ENCODE data around the gene TET3. TPM values are rescaled to one million over a fixed set of nuclear protein-coding genes. Genes with fewer than 3 reads are reported as not detected.

TET3 gene
- total RNA-seq, 3 donors from 2014 or later: 7.9 to 13.2 (median 9.8) TPM

- Histone ChIP-seq H3K36me3 (no peaks in the 10 kb centered on the region), H3K4me1 (peaks cover 9 to 44% of the 10 kb centered on the region in 2 donors), H3K27me3 (no peaks in the 10 kb centered on the region), H3K4me3 (peak overlapping the region in 1 of 3 donors; percentile 62), H3K27ac (peak overlapping the region in 1 of 2 donors; percentile 12), H3K9me3 (no peaks in the 10 kb centered on the region)
- no peak for TF ChIP-seq CTCF (IDR thresholded peaks at IDR 0.05)
- no peak for TF ChIP-seq POLR2AphosphoS5 (IDR thresholded peaks at IDR 0.05)
- no peak for TF ChIP-seq POLR2A (IDR thresholded peaks at IDR 0.05)
- intact Hi-C loops (cut with DNase I; ENCODE audit: low total_unique reads): no loop called here
- no peak for DNase-seq (ENCODE audit: low spot score in 2 of 2)
These were observed 19.8 kb downstream of the TET3 start for GRCh38 chr2:74004212-74005182.

GRCh38 chr2:74005786-74006185, 21.1 kb downstream of the TET3 start:
- H3K27ac ChIP-seq: no peak overlapping the region
- no peaks in the 10 kb centered on the region for H3K36me3 ChIP-seq
- DNase-seq (ENCODE audit: low spot score in 2 of 2): no peak
- intact Hi-C loops (cut with DNase I; ENCODE audit: low total_unique reads): no loop called here
- TF ChIP-seq POLR2A (IDR thresholded peaks at IDR 0.05): no peak
- TF ChIP-seq POLR2AphosphoS5 (IDR thresholded peaks at IDR 0.05): no peak
- no peak for TF ChIP-seq CTCF (IDR thresholded peaks at IDR 0.05)
- peaks cover 15 to 41% of the 10 kb centered on the region in 2 donors for H3K4me1 ChIP-seq
- H3K4me3 ChIP-seq: no peak overlapping the region
- no peaks in the 10 kb centered on the region for H3K9me3 ChIP-seq
- H3K27me3 ChIP-seq: no peaks in the 10 kb centered on the region

GRCh38 chr2:74006459-74006858, 21.7 kb downstream of the TET3 start:
- no peaks in the 10 kb centered on the region for H3K27me3 ChIP-seq
- H3K4me1 ChIP-seq: peaks cover 15 to 41% of the 10 kb centered on the region in 2 donors
- no peak for TF ChIP-seq POLR2A (IDR thresholded peaks at IDR 0.05)
- H3K27ac ChIP-seq: no peak overlapping the region
- H3K9me3 ChIP-seq: no peaks in the 10 kb centered on the region
- H3K4me3 ChIP-seq: no peak overlapping the region
- H3K36me3 ChIP-seq: no peaks in the 10 kb centered on the region
- DNase-seq (ENCODE audit: low spot score in 2 of 2): no peak
- intact Hi-C loops (cut with DNase I; ENCODE audit: low total_unique reads): no loop called here

- H3K9me3 ChIP-seq: no peaks in the 10 kb centered on the region
- no peaks in the 10 kb centered on the region for H3K27me3 ChIP-seq
- H3K36me3 ChIP-seq: no peaks in the 10 kb centered on the region
- intact Hi-C loops (cut with DNase I; ENCODE audit: low total_unique reads): no loop called here
- no peak overlapping the region for H3K27ac ChIP-seq
- TF ChIP-seq CTCF (IDR thresholded peaks at IDR 0.05) (no peak), POLR2AphosphoS5 (IDR thresholded peaks at IDR 0.05) (no peak), POLR2A (IDR thresholded peaks at IDR 0.05) (no peak)
- no peak for DNase-seq (ENCODE audit: low spot score in 2 of 2)
- H3K4me3 ChIP-seq: no peak overlapping the region
- H3K4me1 ChIP-seq: peaks cover 15 to 41% of the 10 kb centered on the region in 2 donors
These were observed 22.4 kb downstream of the TET3 start for GRCh38 chr2:74007121-74007520.

GRCh38 chr2:74007711-74008110, 23.0 kb downstream of the TET3 start:
- H3K36me3 ChIP-seq: no peaks in the 10 kb centered on the region
- intact Hi-C loops (cut with DNase I; ENCODE audit: low total_unique reads): no loop called here
- H3K4me1 ChIP-seq: peaks cover 15 to 41% of the 10 kb centered on the region in 2 donors
- no peak overlapping the region for H3K4me3 ChIP-seq
- H3K9me3 ChIP-seq: no peaks in the 10 kb centered on the region
- H3K27me3 ChIP-seq: no peaks in the 10 kb centered on the region
- DNase-seq (ENCODE audit: low spot score in 2 of 2): no peak
- H3K27ac ChIP-seq: no peak overlapping the region
- TF ChIP-seq POLR2A (IDR thresholded peaks at IDR 0.05): no peak
- TF ChIP-seq POLR2AphosphoS5 (IDR thresholded peaks at IDR 0.05): no peak
- no peak for TF ChIP-seq CTCF (IDR thresholded peaks at IDR 0.05)
